WERI-Rb-1 (cell line): ENCODE results near the gene MAN1A2.

Experiments
- DNase-seq: peaks from one replicate; pipeline ENCODE4 v3.0.0-alpha.2; 2020
- H3K27ac ChIP-seq: fragments of 250-450 bp; sonication (Bioruptor Pico); 2 replicates; pipeline ENCODE4 v1.5.1; 2020; ENCODE audit warnings: mild to moderate bottlenecking, moderate library complexity
- H3K27me3 ChIP-seq: fragments of 250-450 bp; sonication (Bioruptor Pico); 2 replicates; pipeline ENCODE4 v1.5.1; 2021; ENCODE audit warnings: mild to moderate bottlenecking, low read depth, moderate library complexity; ENCODE audit not compliant: insufficient read depth, severe bottlenecking
- H3K36me3 ChIP-seq: fragments of 250-450 bp; sonication (Bioruptor Pico); 2 replicates; pipeline ENCODE4 v1.5.1; 2020; ENCODE audit warnings: mild to moderate bottlenecking, moderate library complexity
- H3K4me3 ChIP-seq: 2 replicates; pipeline ENCODE4 v1.5.1; 2011; ENCODE audit warnings: low read depth, mild to moderate bottlenecking, control low read depth, low read length
- H3K9me3 ChIP-seq: fragments of 250-450 bp; sonication (Bioruptor Pico); 2 replicates; pipeline ENCODE4 v1.5.1; 2021; ENCODE audit warnings: mild to moderate bottlenecking, moderate library complexity; ENCODE audit not compliant: severe bottlenecking
- TF ChIP-seq, protein P1 (sequence below): IDR thresholded peaks from 2 replicates; pipeline ENCODE4 v1.5.1; 2011; ENCODE audit warnings: low read depth, mild to moderate bottlenecking, control low read depth, inconsistent platforms, low read length

Gene MAN1A2

DNA sequence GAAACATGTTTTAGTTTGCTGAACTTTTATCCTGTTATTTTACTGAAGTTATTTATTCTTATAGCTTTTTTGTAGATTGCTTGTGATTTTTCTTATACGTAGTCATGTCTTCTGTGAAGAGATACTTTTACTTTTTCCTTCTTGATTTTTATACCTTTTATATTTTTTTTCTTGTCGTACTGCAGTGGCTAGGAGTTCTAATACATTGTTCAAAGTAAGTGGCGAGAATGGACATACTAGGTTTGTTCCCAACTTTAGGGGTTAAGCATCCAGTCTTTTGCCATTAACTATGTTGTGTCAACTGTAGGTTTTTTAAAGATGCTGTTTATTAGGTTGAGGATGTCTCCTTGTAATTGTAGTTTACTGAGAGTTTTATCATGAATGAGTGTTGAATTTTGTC, 36.3 kb downstream of the MAN1A2 start:
- H3K27ac ChIP-seq, result no peak overlapping the region
- no peaks in the 10 kb centered on the region for H3K9me3 ChIP-seq
- H3K4me3 ChIP-seq, result no peak overlapping the region
- TF ChIP-seq, protein P1, sequence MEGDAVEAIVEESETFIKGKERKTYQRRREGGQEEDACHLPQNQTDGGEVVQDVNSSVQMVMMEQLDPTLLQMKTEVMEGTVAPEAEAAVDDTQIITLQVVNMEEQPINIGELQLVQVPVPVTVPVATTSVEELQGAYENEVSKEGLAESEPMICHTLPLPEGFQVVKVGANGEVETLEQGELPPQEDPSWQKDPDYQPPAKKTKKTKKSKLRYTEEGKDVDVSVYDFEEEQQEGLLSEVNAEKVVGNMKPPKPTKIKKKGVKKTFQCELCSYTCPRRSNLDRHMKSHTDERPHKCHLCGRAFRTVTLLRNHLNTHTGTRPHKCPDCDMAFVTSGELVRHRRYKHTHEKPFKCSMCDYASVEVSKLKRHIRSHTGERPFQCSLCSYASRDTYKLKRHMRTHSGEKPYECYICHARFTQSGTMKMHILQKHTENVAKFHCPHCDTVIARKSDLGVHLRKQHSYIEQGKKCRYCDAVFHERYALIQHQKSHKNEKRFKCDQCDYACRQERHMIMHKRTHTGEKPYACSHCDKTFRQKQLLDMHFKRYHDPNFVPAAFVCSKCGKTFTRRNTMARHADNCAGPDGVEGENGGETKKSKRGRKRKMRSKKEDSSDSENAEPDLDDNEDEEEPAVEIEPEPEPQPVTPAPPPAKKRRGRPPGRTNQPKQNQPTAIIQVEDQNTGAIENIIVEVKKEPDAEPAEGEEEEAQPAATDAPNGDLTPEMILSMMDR, result no peak
- H3K27me3 ChIP-seq, result no peaks in the 10 kb centered on the region
- H3K36me3 ChIP-seq, result peaks cover 8% of the 10 kb centered on the region; the same call in 1 of the 2 replicates
- DNase-seq, result no peak

DNA sequence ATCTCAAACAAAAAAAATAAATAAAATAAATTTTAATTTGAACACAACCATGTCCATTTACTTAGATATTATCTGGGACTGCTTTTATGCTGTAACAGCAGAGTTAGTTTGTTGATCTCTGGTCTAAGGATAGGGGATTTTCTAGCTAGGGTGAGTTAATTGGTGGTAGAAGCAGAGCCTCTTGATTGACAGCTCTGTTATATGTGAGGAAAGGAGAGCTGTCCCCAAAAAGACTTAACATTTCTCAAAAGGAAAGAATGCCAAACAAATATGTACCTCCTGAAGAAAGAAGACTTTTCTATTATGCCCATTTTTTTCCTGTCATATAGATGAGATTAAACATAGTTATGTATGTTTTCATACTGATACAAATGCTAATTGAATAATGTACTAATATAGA, 37.8 kb downstream of the MAN1A2 start:
- Histone ChIP-seq H3K27me3 (no peaks in the 10 kb centered on the region), H3K9me3 (no peaks in the 10 kb centered on the region), H3K4me3 (no peak overlapping the region), H3K36me3 (peaks cover 8% of the 10 kb centered on the region; the same call in 1 of the 2 replicates), H3K27ac (no peak overlapping the region)
- TF ChIP-seq, protein P1, result no peak
- DNase-seq, result no peak

DNA sequence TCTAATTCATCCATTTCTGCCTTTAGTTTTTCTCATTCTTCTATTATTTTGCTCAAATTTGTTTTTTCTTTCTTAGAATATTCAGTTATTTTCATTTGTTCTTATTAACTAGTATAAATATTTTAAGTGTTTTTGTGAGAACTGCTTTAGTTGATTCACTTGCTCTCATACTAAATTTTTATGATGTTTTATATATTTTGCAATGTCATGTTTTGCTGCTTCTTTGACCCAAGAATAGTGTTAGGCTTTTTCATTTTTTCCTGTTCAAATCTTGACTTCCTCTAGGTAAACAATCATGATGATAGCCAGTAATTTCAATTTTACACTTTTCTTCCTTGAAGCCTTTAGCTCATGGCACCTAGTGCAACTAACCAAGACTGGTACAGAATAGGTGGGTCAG, 45.2 kb downstream of the MAN1A2 start:
- H3K27me3 ChIP-seq, result no peaks in the 10 kb centered on the region
- no peaks in the 10 kb centered on the region for H3K9me3 ChIP-seq
- H3K4me3 ChIP-seq, result no peak overlapping the region
- TF ChIP-seq, protein P1, result no peak
- no peak overlapping the region for H3K27ac ChIP-seq
- H3K36me3 ChIP-seq, result peaks cover 5% of the 10 kb centered on the region
- no peak for DNase-seq

- Histone ChIP-seq H3K4me3 (no peak overlapping the region), H3K36me3 (peaks cover 2% of the 10 kb centered on the region; the same call in 1 of the 2 replicates), H3K27me3 (no peaks in the 10 kb centered on the region), H3K9me3 (no peaks in the 10 kb centered on the region), H3K27ac (no peak overlapping the region)
- TF ChIP-seq, protein P1, result no peak
- DNase-seq, result no peak
Observed at GRCh38 chr1:117413412-117413811, 46.2 kb downstream of the MAN1A2 start.

- TF ChIP-seq, protein P1, result no peak
- Histone ChIP-seq H3K4me3 (no peak overlapping the region), H3K27me3 (no peaks in the 10 kb centered on the region), H3K9me3 (no peaks in the 10 kb centered on the region), H3K36me3 (peaks cover 2% of the 10 kb centered on the region; the same call in 1 of the 2 replicates), H3K27ac (no peak overlapping the region)
- no peak for DNase-seq
Observed at GRCh38 chr1:117414943-117415342, 47.7 kb downstream of the MAN1A2 start.

DNA sequence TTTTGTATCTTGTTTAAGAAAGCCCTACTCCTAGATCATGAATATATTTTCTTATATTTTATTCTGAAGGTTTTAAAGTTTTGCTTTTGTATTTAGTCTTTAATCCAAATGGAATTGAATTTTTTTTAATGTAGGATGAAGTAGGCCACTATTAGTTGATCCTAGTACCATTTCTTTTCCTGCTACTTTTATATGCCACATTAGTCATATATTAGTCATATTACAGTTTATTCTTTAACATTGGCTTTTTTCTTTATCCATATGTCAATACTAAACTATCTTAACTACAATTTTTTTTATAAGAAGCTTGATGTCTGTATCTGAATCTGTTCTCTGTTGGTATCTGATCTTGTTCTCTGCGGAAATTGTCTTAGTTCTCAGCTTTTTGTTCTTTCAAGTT, 48.8 kb downstream of the MAN1A2 start:
- no peak overlapping the region for H3K4me3 ChIP-seq
- H3K36me3 ChIP-seq, result peaks cover 2% of the 10 kb centered on the region; the same call in 1 of the 2 replicates
- TF ChIP-seq, protein P1, result no peak
- no peaks in the 10 kb centered on the region for H3K9me3 ChIP-seq
- H3K27me3 ChIP-seq, result no peaks in the 10 kb centered on the region
- H3K27ac ChIP-seq, result no peak overlapping the region
- DNase-seq, result no peak
